ENCODE results near the gene DNMBP. TPM values are rescaled to one million over a fixed set of nuclear protein-coding genes. Genes with fewer than 3 reads are reported as not detected.

DNMBP gene
- total and polyA plus RNA-seq, 2 of the 4 experiments (the other 2 are of a cell fraction) = 10.9 to 13.6 TPM

- no peaks in the 10 kb centered on the region for H3K79me1 ChIP-seq (ENCODE audit: low read depth in 1 of 2, low read length in 2 of 2)
- H4K91ac ChIP-seq (ENCODE audit: insufficient read depth, low read depth, low read length) = no peak overlapping the region
- no peak overlapping the region for H3K27ac ChIP-seq (ENCODE audit: insufficient read depth, low read length)
- intact Hi-C loops (cut with micrococcal nuclease) (no loop called here), dilution Hi-C loops (cut with HindIII; ENCODE audit: low sequenced_read_pairs, unreplicated experiment) (no loop called here), in situ Hi-C loops (cut with MboI; ENCODE audit: low sequenced_read_pairs) (no loop called here)
- H3K36me3 ChIP-seq (ENCODE audit: control insufficient read depth, insufficient read depth, low read length) = no peaks in the 10 kb centered on the region
- peak overlapping the region; percentile 77 for H2AFZ ChIP-seq (replicated peaks; ENCODE audit: low read length, poor library complexity)
- no peak overlapping the region for H2AK5ac ChIP-seq (ENCODE audit: low read depth, low read length)
- ATAC-seq (ENCODE audit: low read depth) = no peak
- H3K4ac ChIP-seq (ENCODE audit: low read depth, low read length) = no peak overlapping the region
- no peak overlapping the region for H3K4me2 ChIP-seq (ENCODE audit: low read depth, low read length)
- H3K4me3 ChIP-seq (ENCODE audit: insufficient read depth, low read depth, low read length) = no peak overlapping the region
- no peaks in the 10 kb centered on the region for H3K27me3 ChIP-seq (ENCODE audit: control insufficient read depth, insufficient read depth, low read length)
- no peak overlapping the region for H3K56ac ChIP-seq (ENCODE audit: extremely low read depth, insufficient read depth, low read length)
- no peak overlapping the region for H4K8ac ChIP-seq (ENCODE audit: low read depth in 2 of 2, low read length in 2 of 2)
- no peak overlapping the region for H4K5ac ChIP-seq (ENCODE audit: low read depth, low read length)
- no peak for DNase-seq
- peaks cover under 1% of the 10 kb centered on the region for H3K4me1 ChIP-seq (ENCODE audit: control insufficient read depth, insufficient read depth, low read length)
- no peaks in the 10 kb centered on the region for H3K9me3 ChIP-seq (ENCODE audit: control insufficient read depth, insufficient read depth, low read length)
- no peak overlapping the region for H2AK9ac ChIP-seq (replicated peaks; ENCODE audit: low read depth, low read length, poor library complexity)
- H2BK120ac ChIP-seq (ENCODE audit: low read depth, low read length) = no peak overlapping the region
- WGBS, 2 experiments (ENCODE audit: extremely low coverage in 2 of 2, insufficient read length in 1 of 2) = 25% methylated on average over 1 of the region's 1 CpG; no CpG with 5 or more reads in 1 of the 2 experiments
- no peak for TF ChIP-seq ELK1 (IDR thresholded peaks at IDR 0.05; ENCODE audit: borderline replicate concordance, low read depth, low read length)
- TF ChIP-seq CTCF (conservative IDR thresholded peaks at IDR 0.05; ENCODE audit: low read depth, low read length) = no peak
- no peak for TF ChIP-seq MXI1 (IDR thresholded peaks at IDR 0.05; ENCODE audit: borderline replicate concordance, low read depth, low read length)
- TF ChIP-seq POLR2A (IDR thresholded peaks at IDR 0.05; ENCODE audit: low read depth, low read length) = no peak
- no peak for TF ChIP-seq MAZ (IDR thresholded peaks at IDR 0.05; ENCODE audit: borderline replicate concordance, low read depth, low read length)
- no peak for TF ChIP-seq RCOR1 (IDR thresholded peaks at IDR 0.05; ENCODE audit: insufficient replicate concordance, low read length)
- no peak for TF ChIP-seq RFX5 (IDR thresholded peaks at IDR 0.05; ENCODE audit: low read depth, low read length)
- TF ChIP-seq FOS (IDR thresholded peaks at IDR 0.05; ENCODE audit: low read depth, low read length) = no peak
- TF ChIP-seq MAFK (IDR thresholded peaks at IDR 0.05; ENCODE audit: low read depth, low read length) = no peak
- no peak for TF ChIP-seq CEBPB (IDR thresholded peaks at IDR 0.05; ENCODE audit: low read depth, low read length)
- no peak for TF ChIP-seq CHD1 (IDR thresholded peaks at IDR 0.05; ENCODE audit: low read depth, low read length)
- TF ChIP-seq NFE2L2 (IDR thresholded peaks at IDR 0.05; ENCODE audit: low read depth, low read length) = no peak
- no peak for TF ChIP-seq RAD21 (IDR thresholded peaks at IDR 0.05; ENCODE audit: low read length)
- no peak for TF ChIP-seq USF2 (IDR thresholded peaks at IDR 0.05; ENCODE audit: low read depth, low read length)
- TF ChIP-seq BHLHE40 (IDR thresholded peaks at IDR 0.05; ENCODE audit: low read depth, low read length) = no peak
- TF ChIP-seq SMC3 (IDR thresholded peaks at IDR 0.05; ENCODE audit: low read depth, low read length) = no peak
- POLR2A ChIA-PET (ENCODE audit: unreplicated experiment) = no interaction called here
- no peak overlapping the region for H2BK15ac ChIP-seq (ENCODE audit: low read depth, low read length)
- no peak overlapping the region for H3K14ac ChIP-seq (replicated peaks; ENCODE audit: low read depth, low read length)
- no peak overlapping the region for H3K23ac ChIP-seq (ENCODE audit: low read depth, low read length)
- H3K9me1 ChIP-seq (ENCODE audit: insufficient read depth, low read length) = no peaks in the 10 kb centered on the region
- CTCF ChIA-PET = interaction anchor here (1.4 kb wide), 1 partner anchor 193 kb away, joined by 4 read pairs; no protein-coding TSS in a partner anchor
- no peak overlapping the region for H2BK20ac ChIP-seq (ENCODE audit: low read depth, low read length)
- H3K9ac ChIP-seq (ENCODE audit: low read depth, low read length) = no peak overlapping the region
- BruUV-seq (replicated peaks) = no TSS peak
- no peaks in the 10 kb centered on the region for H4K20me1 ChIP-seq (ENCODE audit: insufficient read depth, low read length)
- H2BK5ac ChIP-seq (ENCODE audit: low read depth, low read length, poor library complexity, severe bottlenecking) = no peak overlapping the region
- H3K18ac ChIP-seq (ENCODE audit: low read depth, low read length) = no peak overlapping the region
These were observed 28.9 kb upstream of the DNMBP start for GRCh38 chr10:100038561-100039071.
